Tibial nerve (tissue), 4 donors: ENCODE results near the gene TMED8.

Experiments
- EP300 ChIP-seq, 2 donors: sonication (generic); formaldehyde crosslinking; IDR thresholded peaks; one replicate each; pipeline ENCODE4 v1.6.1; 2017; ENCODE audit warnings: antibody characterized with exemption in 2 of 2, mild to moderate bottlenecking in 1 of 2
- POLR2A ChIP-seq, 2 donors: fragments of 450-650 bp; IDR thresholded peaks; one replicate each; pipeline ENCODE4 v1.6.1; 2017; ENCODE audit warnings: antibody characterized with exemption in 2 of 2, mild to moderate bottlenecking in 2 of 2, moderate library complexity in 2 of 2
- TF ChIP-seq, protein P1 (sequence below), 5 experiments: fragments of 200-600 bp in 3 of 5; fragments of 450-650 bp in 2 of 5; sonication (generic) in 3 of 5; IDR thresholded peaks; one replicate each; pipeline ENCODE4 v1.5.1; 2016 to 2019; ENCODE audit warnings: antibody characterized with exemption in 5 of 5, mild to moderate bottlenecking in 3 of 5, moderate library complexity in 2 of 5

DNA sequence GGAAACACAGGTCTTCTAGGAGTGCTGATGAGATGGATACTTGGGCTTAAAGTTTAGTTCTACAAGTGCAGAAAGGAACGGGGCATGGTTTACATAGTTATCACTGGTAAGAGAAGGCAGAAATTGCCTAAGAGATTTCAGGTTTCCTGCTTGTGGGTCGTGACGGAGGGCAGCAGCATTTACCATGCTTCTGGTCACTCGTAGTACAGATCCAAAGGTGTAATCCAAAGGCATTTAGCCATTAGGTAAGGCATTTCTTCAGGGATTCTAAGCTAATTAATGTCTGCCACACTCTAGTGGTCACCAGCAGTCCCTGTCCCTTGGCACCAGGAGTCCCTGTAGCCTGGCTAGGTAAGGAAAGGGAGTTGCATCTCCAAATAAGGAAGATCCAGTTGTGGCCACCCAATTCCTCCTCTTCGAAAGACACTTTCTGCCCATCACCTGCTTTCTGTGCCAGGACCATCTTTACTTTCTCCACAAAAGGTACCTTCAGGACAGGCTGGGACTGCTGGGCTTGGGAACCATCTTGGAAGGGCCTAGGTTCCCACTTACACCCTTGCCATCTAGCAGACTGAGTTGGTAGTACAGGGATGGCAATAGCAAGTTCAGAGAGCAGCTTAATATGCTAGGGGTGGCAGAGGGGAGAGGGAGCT lies 54.5 kb downstream of the TMED8 start:
- TF ChIP-seq, protein P1, sequence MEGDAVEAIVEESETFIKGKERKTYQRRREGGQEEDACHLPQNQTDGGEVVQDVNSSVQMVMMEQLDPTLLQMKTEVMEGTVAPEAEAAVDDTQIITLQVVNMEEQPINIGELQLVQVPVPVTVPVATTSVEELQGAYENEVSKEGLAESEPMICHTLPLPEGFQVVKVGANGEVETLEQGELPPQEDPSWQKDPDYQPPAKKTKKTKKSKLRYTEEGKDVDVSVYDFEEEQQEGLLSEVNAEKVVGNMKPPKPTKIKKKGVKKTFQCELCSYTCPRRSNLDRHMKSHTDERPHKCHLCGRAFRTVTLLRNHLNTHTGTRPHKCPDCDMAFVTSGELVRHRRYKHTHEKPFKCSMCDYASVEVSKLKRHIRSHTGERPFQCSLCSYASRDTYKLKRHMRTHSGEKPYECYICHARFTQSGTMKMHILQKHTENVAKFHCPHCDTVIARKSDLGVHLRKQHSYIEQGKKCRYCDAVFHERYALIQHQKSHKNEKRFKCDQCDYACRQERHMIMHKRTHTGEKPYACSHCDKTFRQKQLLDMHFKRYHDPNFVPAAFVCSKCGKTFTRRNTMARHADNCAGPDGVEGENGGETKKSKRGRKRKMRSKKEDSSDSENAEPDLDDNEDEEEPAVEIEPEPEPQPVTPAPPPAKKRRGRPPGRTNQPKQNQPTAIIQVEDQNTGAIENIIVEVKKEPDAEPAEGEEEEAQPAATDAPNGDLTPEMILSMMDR (IDR thresholded peaks at IDR 0.05), result no peak
- TF ChIP-seq POLR2A (IDR thresholded peaks at IDR 0.05) (no peak), EP300 (IDR thresholded peaks at IDR 0.05) (no peak)
